K562 (cell line): ENCODE measurements around the gene MRPL38. TPM values are rescaled to one million over a fixed set of nuclear protein-coding genes. Genes with fewer than 3 reads are reported as not detected.
A peak's percentile ranks its signal among the peaks of the same experiment; 100 is the strongest.

Experiments
- ETS2 ChIP-seq: IDR thresholded peaks from 2 replicates; pipeline ENCODE4 v1.6.1; 2016; ENCODE audit warnings: borderline replicate concordance, missing genetic modification characterization, mild to moderate bottlenecking, moderate library complexity, missing compliant biosample characterization; ENCODE audit not compliant: poor library complexity, severe bottlenecking
- FIP1L1 ChIP-seq: fragments of 200-400 bp; formaldehyde crosslinking; IDR thresholded peaks from 2 replicates; pipeline ENCODE4 v1.6.1; 2018; ENCODE audit warnings: mild to moderate bottlenecking, low read depth, low read length; ENCODE audit not compliant: poor library complexity, severe bottlenecking
- FOXP1 ChIP-seq: sonication (generic); formaldehyde crosslinking; IDR thresholded peaks from 2 replicates; pipeline ENCODE4 v1.8.0; 2022; ENCODE audit warnings: mild to moderate bottlenecking, missing genetic modification reagents
- HDAC2 ChIP-seq: fragments of 450-650 bp; IDR thresholded peaks from 2 replicates; pipeline ENCODE4 v1.6.1; 2016; ENCODE audit warnings: mild to moderate bottlenecking
- HDAC3 ChIP-seq: fragments of 450-650 bp; IDR thresholded peaks from 2 replicates; pipeline ENCODE4 v1.6.1; 2018; ENCODE audit warnings: borderline replicate concordance, mild to moderate bottlenecking, moderate library complexity; ENCODE audit not compliant: partially characterized antibody
- HMGN3 ChIP-seq: IDR thresholded peaks from 2 replicates; pipeline ENCODE4 v1.6.1; 2011; ENCODE audit warnings: borderline replicate concordance, low read depth, mild to moderate bottlenecking, mixed read lengths, low read length; ENCODE audit not compliant: insufficient read length; ENCODE audit errors: extremely low read depth
- KDM5B ChIP-seq: fragments of 200-600 bp; sonication (generic); IDR thresholded peaks from 2 replicates; pipeline ENCODE4 v1.6.1; 2012; ENCODE audit warnings: low read depth, mild to moderate bottlenecking, moderate library complexity, low read length, control low read depth, inconsistent platforms; ENCODE audit not compliant: insufficient replicate concordance
- NFE2L1 ChIP-seq: fragments of 450-650 bp; IDR thresholded peaks from 2 replicates; pipeline ENCODE4 v1.6.1; 2016; ENCODE audit warnings: missing genetic modification characterization, low read depth, mild to moderate bottlenecking, missing compliant biosample characterization, moderate library complexity, borderline replicate concordance
- RBM22 ChIP-seq: fragments of 200-400 bp; formaldehyde crosslinking; IDR thresholded peaks from 2 replicates; pipeline ENCODE4 v1.6.1; 2018; ENCODE audit warnings: low read length, low read depth; ENCODE audit not compliant: poor library complexity, severe bottlenecking
- SAP30 ChIP-seq: fragments of 200-600 bp; sonication (generic); IDR thresholded peaks from 2 replicates; pipeline ENCODE4 v1.6.1; 2012; ENCODE audit warnings: borderline replicate concordance, low read depth, mild to moderate bottlenecking, moderate library complexity, low read length, control low read depth, inconsistent platforms; ENCODE audit not compliant: insufficient read depth, poor library complexity, severe bottlenecking
- SNIP1 ChIP-seq: fragments of 450-650 bp; IDR thresholded peaks from 2 replicates; pipeline ENCODE4 v1.7.1; 2017; ENCODE audit warnings: low read depth, mild to moderate bottlenecking
- SRF ChIP-seq, 2 experiments: fragments of 250-450, 450-650 bp in 1 of 2; sonication (Bioruptor Pico) in 1 of 2; sonication (generic) in 1 of 2; formaldehyde crosslinking; IDR thresholded peaks; 2 replicates each; pipeline versions ENCODE4 v1.5.0 to v1.5.1; 2020 to 2022; ENCODE audit warnings: mild to moderate bottlenecking in 1 of 2, missing genetic modification reagents in 1 of 2
- TAF7 ChIP-seq: fragments of 450-650 bp; IDR thresholded peaks from 2 replicates; pipeline ENCODE4 v1.6.1; 2016; ENCODE audit warnings: missing genetic modification characterization, missing compliant biosample characterization
- TOE1 ChIP-seq, 2 experiments: fragments of 450-650 bp in 1 of 2; sonication (generic) in 1 of 2; formaldehyde crosslinking in 1 of 2; IDR thresholded peaks; 2 replicates each; pipeline versions ENCODE4 v1.7.1 to v1.8.0; 2016 to 2022; ENCODE audit warnings: borderline replicate concordance in 2 of 2, mild to moderate bottlenecking in 2 of 2, antibody characterized with exemption in 1 of 2, inconsistent platforms in 1 of 2, low read depth in 1 of 2, missing genetic modification reagents in 1 of 2, moderate library complexity in 1 of 2
- ZC3H11A ChIP-seq: IDR thresholded peaks from 2 replicates; pipeline ENCODE4 v1.6.1; 2012; ENCODE audit warnings: low read depth, low read length, improper control_type of control experiment
- ZFP30 ChIP-seq: fragments of 250-450 bp; sonication (Bioruptor Pico); IDR thresholded peaks from 2 replicates; pipeline ENCODE4 v1.8.0; 2022; ENCODE audit warnings: moderate library complexity, mild to moderate bottlenecking, inconsistent platforms, borderline replicate concordance
- ZNF263 ChIP-seq: sonication (generic); formaldehyde crosslinking; IDR thresholded peaks from 2 replicates; pipeline ENCODE4 v1.8.0; 2022; ENCODE audit warnings: mild to moderate bottlenecking, missing genetic modification reagents, borderline replicate concordance
- ZNF3 ChIP-seq: fragments of 250-450 bp; sonication (Bioruptor Pico); IDR thresholded peaks from 2 replicates; pipeline ENCODE4 v1.5.0; 2021; ENCODE audit warnings: mild to moderate bottlenecking, moderate library complexity
- ZNF436 ChIP-seq: fragments of 250-450, 450-650 bp; sonication (Bioruptor Pico); formaldehyde crosslinking; IDR thresholded peaks from 2 replicates; pipeline ENCODE4 v1.7.0; 2020; ENCODE audit warnings: mild to moderate bottlenecking
- polyA plus RNA-seq, 8 experiments: library from polyadenylated mRNA; depleted of rRNA in 4 of 8; stranded (reverse) in 5 of 8; unstranded in 3 of 8; fragments of >200 nt; fragmentation: Nextera tagmentation in 2 of 8; fragmentation: Illumina TruSeq in 1 of 8; extraction: Ambion mirVana in 2 of 8; extraction: Trizol in 1 of 8; gene quantifications; 2 replicates each; pipeline versions ENCODE4 v1.2.1 to v1.2.3, GENCODE V29; 2011 to 2014; ENCODE audit warnings: inconsistent platforms in 1 of 8, missing spikeins in 1 of 8
- total RNA-seq, 7 experiments: library from RNA; depleted of rRNA in 6 of 7; stranded (reverse); fragments of >200 nt in 6 of 7; fragmentation: Illumina TruSeq in 2 of 7; extraction: Trizol in 2 of 7; gene quantifications; 2 replicates each; pipeline versions ENCODE4 v1.2.1 to v1.2.3, GENCODE V29; 2011 to 2021; ENCODE audit warnings: low replicate concordance in 1 of 7
- TF ChIP-seq, protein P1 (sequence below), 2 experiments: fragments of 450-650 bp; conservative IDR thresholded peaks; 2 replicates each; pipeline ENCODE4 v1.6.1; 2017; ENCODE audit warnings: mild to moderate bottlenecking in 2 of 2, moderate library complexity in 2 of 2

MRPL38 gene
- total and polyA plus RNA-seq, 9 of the 15 experiments (the other 6 are each of a cell fraction or from before 2014, with no cell fraction given), result 4.5 to 154 (median 48.5) TPM

- TF ChIP-seq, protein P1, sequence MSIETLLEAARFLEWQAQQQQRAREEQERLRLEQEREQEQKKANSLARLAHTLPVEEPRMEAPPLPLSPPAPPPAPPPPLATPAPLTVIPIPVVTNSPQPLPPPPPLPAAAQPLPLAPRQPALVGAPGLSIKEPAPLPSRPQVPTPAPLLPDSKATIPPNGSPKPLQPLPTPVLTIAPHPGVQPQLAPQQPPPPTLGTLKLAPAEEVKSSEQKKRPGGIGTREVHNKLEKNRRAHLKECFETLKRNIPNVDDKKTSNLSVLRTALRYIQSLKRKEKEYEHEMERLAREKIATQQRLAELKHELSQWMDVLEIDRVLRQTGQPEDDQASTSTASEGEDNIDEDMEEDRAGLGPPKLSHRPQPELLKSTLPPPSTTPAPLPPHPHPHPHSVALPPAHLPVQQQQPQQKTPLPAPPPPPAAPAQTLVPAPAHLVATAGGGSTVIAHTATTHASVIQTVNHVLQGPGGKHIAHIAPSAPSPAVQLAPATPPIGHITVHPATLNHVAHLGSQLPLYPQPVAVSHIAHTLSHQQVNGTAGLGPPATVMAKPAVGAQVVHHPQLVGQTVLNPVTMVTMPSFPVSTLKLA (conservative IDR thresholded peaks at IDR 0.05), result peak; percentile 85 to 93
- TF ChIP-seq ZFP30 (CRISPR knock-in tag) (no peak), ETS2 (tag) (no peak), ZC3H11A (no peak), FIP1L1 (peak; percentile 95), ZNF263 (peak; percentile 28; the same call in 1 of the 2 replicates), FOXP1 (CRISPR knock-in tag) (0 out of 2 replicates have a peak, but pooled peaks have one; percentile 28), TOE1 (IDR thresholded peaks at IDR 0.05; ENCODE audit: borderline replicate concordance) (peak; percentile 33; the same call in 1 of the 2 replicates), TOE1 (CRISPR knock-in tag; IDR thresholded peaks at IDR 0.05; ENCODE audit: borderline replicate concordance, low read depth) (no peak), HMGN3 (peak; percentile 88), RBM22 (peak; percentile 89), HDAC3 (no peak), TAF7 (tag) (no peak), SAP30 (peak; percentile 68), NFE2L1 (tag) (no peak), ZNF3 (CRISPR knock-in tag) (no peak), SNIP1 (no peak), HDAC2 (peak; percentile 60; the same call in 1 of the 2 replicates), SRF (CRISPR knock-in tag; IDR thresholded peaks at IDR 0.05) (peak in 1 of 2 experiments; percentile 64; a peak in 3 of 4 replicates), KDM5B (peak; percentile 96), ZNF436 (CRISPR knock-in tag) (0 out of 2 replicates have a peak, but pooled peaks have one; percentile 41)
Measured at GRCh38 chr17:75940727-75941441, 36.2 kb upstream of the MRPL38 start, which contains the start of gene FBF1 (continued).
